ENCODE measurements around the gene KCNK1. TPM values are rescaled to one million over a fixed set of nuclear protein-coding genes. Genes with fewer than 3 reads are reported as not detected.

The KCNK1 gene
- total and polyA plus RNA-seq, 4 donors, result 10.5 to 13.2 (median 12.0) TPM

DNA sequence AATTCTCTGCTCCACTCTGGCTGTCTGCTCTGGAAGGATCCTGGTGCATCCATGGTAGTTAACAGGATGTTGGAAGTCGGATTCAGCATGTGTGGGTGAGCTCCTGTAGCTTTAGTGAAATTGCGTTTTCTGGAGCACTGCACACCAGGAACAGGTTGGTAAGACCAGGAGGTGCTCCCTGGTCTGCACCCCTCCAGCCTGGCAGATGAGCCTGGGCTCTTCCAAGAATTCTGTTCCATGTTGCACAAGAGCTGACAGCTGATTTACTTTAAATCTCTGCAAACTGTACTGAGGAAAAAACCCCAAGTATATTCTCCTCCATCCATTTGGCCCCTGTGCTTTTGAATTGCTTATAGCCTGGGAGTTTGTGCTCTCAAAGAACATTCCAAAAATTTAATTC lies 33.7 kb downstream of the KCNK1 start:
- DNase-seq (ENCODE audit: low read depth in 4 of 6, low spot score in 6 of 6), result no peak

DNA sequence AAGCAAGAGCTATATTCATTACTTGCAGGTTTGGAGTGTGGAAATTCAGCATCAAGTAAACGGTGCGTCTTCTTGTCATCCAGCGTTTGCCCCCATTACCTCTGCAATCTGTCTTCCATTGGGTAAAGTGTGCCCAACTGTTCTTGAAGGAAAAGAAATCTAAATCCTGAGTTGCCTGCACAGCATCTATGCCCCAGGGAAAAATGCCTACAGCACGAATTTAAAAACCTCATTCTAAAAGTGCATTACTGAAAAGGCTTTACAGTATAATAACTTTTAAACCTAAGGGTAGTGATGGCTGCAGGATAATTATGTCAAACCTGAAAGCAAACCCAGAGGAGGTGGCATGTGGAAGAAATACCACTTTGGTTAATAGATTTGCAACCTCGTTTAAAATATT lies 37.2 kb downstream of the KCNK1 start:
- Histone ChIP-seq H3K9me3 (ENCODE audit: control insufficient read depth, insufficient read depth, low read length) (peaks cover 3% of the 10 kb centered on the region), H3K36me3 (ENCODE audit: control insufficient read depth, insufficient read depth, low read length) (no peaks in the 10 kb centered on the region), H3K4me1 (ENCODE audit: control insufficient read depth, insufficient read depth, low read length) (no peaks in the 10 kb centered on the region), H3K27ac (ENCODE audit: low read depth, low read length) (no peak overlapping the region), H3K27me3 (ENCODE audit: control insufficient read depth, insufficient read depth, low read length) (no peaks in the 10 kb centered on the region), H3K4me3 (ENCODE audit: low read depth, low read length) (no peak overlapping the region)
- DNase-seq (ENCODE audit: low read depth in 4 of 6, low spot score in 6 of 6), result peak in 1 of 6 donors; percentile 69
- no CpG with 5 or more reads among the region's 5 CpGs for WGBS (ENCODE audit: insufficient coverage)

More for the DNA sequence above, 33.7 kb downstream of the KCNK1 start:
- Histone ChIP-seq H3K9me3 (ENCODE audit: control insufficient read depth, insufficient read depth, low read length) (peaks cover 3% of the 10 kb centered on the region), H3K4me1 (ENCODE audit: control insufficient read depth, insufficient read depth, low read length) (no peaks in the 10 kb centered on the region), H3K27me3 (ENCODE audit: control insufficient read depth, insufficient read depth, low read length) (no peaks in the 10 kb centered on the region), H3K27ac (ENCODE audit: low read depth, low read length) (no peak overlapping the region), H3K4me3 (ENCODE audit: low read depth, low read length) (no peak overlapping the region), H3K36me3 (ENCODE audit: control insufficient read depth, insufficient read depth, low read length) (no peaks in the 10 kb centered on the region)
- WGBS (ENCODE audit: insufficient coverage), result 80% methylated on average over 2 of the region's 2 CpGs

DNA sequence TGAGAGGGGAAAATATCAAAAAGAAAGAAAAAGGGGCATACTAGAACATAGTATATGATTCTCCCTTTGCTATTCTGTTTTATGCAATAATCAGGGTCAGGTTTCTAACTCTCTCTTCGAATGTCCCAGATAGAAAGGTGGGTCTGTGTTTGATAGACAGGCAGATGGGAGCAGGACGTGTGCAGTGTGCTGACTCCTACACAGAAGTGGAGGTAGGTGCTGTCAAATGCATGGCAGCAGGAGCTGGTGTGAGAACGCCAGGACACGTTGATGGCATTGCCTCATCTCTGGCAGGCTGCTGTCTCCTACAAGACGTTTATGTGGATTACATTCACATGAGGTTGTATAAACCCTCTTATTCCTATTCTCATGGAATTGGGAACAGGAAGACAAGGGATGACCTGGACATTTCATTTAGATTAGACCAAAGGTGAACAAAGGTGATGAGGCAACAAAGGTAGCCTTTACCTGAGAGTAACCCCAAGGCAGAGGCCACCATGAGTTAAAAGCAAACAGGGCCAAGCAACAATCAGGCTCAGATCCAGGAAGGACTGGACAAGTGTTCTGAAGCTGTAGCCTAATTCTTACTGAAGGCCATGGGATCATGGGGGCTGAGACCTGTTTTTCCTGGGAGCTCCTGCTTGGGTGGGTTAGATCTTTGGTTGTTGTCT lies 37.8 kb downstream of the KCNK1 start:
- Histone ChIP-seq H3K9me3 (ENCODE audit: control insufficient read depth, insufficient read depth, low read length) (peaks cover 3% of the 10 kb centered on the region), H3K4me1 (ENCODE audit: control insufficient read depth, insufficient read depth, low read length) (no peaks in the 10 kb centered on the region), H3K27me3 (ENCODE audit: control insufficient read depth, insufficient read depth, low read length) (no peaks in the 10 kb centered on the region), H3K4me3 (ENCODE audit: low read depth, low read length) (no peak overlapping the region), H3K36me3 (ENCODE audit: control insufficient read depth, insufficient read depth, low read length) (no peaks in the 10 kb centered on the region), H3K27ac (ENCODE audit: low read depth, low read length) (no peak overlapping the region)
- 85% methylated on average over 2 of the region's 5 CpGs for WGBS (ENCODE audit: insufficient coverage)
- DNase-seq (ENCODE audit: low read depth in 4 of 6, low spot score in 6 of 6), result no peak

DNA sequence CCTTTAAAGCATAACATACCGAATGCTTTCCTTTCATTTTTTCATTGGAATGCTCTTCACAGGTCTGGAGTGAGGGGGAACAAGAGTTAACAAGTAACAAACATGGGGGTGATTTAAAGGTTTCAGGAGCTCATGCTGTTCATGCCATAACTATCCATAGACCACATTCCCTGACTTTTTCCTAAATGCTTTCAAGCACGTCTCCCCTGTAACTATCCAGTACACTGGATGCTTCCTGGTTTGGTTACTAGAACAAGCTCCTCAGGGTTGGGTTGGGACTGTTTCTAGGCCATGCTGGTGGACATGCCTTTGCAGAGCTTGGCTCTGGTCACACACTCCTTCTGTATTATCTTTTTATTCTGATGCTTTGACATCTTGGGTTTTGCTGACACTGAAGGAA lies 38.6 kb downstream of the KCNK1 start:
- Histone ChIP-seq H3K4me3 (ENCODE audit: low read depth, low read length) (no peak overlapping the region), H3K4me1 (ENCODE audit: control insufficient read depth, insufficient read depth, low read length) (no peaks in the 10 kb centered on the region), H3K9me3 (ENCODE audit: control insufficient read depth, insufficient read depth, low read length) (peaks cover 3% of the 10 kb centered on the region), H3K36me3 (ENCODE audit: control insufficient read depth, insufficient read depth, low read length) (no peaks in the 10 kb centered on the region), H3K27ac (ENCODE audit: low read depth, low read length) (no peak overlapping the region), H3K27me3 (ENCODE audit: control insufficient read depth, insufficient read depth, low read length) (no peaks in the 10 kb centered on the region)
- no CpG with 5 or more reads among the region's 2 CpGs for WGBS (ENCODE audit: insufficient coverage)
- no peak for DNase-seq (ENCODE audit: low read depth in 4 of 6, low spot score in 6 of 6)

DNA sequence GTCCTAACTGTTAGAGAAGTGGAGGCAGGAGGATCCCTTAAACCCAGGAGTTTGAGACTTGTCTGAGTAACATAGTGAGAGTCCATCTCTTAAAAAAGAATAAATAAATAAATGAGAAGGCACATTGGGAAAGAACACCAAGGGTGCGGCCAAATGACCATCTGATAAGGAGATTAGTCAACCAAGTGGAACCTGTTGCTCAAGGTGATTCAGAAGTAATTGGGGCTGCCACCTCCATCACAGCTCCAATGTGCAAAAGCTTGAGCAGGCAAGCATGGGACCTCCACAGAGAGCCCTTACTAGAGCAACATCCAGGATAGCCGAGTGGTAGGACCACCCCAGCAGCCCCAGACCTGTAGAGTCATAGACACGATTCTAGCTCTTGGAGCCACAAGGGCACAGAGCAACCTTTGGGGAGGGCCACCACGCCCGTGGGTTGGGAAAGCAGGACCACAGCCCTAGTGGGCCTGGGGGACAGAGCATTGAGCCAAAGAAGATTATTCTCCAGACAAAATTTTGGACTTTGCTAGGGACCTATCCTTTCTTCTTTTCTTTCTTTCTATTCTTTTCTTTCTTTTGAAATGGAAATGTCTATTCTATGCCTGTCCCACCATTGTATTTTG lies 40.9 kb downstream of the KCNK1 start:
- WGBS (ENCODE audit: insufficient coverage), result 93% methylated on average over 5 of the region's 5 CpGs
- no peaks in the 10 kb centered on the region for H3K9me3 ChIP-seq (ENCODE audit: control insufficient read depth, insufficient read depth, low read length)
- no peaks in the 10 kb centered on the region for H3K4me1 ChIP-seq (ENCODE audit: control insufficient read depth, insufficient read depth, low read length)
- H3K4me3 ChIP-seq (ENCODE audit: low read depth, low read length), result no peak overlapping the region
- H3K27me3 ChIP-seq (ENCODE audit: control insufficient read depth, insufficient read depth, low read length), result no peaks in the 10 kb centered on the region
- no peak overlapping the region for H3K27ac ChIP-seq (ENCODE audit: low read depth, low read length)
- DNase-seq (ENCODE audit: low read depth in 4 of 6, low spot score in 6 of 6), result no peak
- H3K36me3 ChIP-seq (ENCODE audit: control insufficient read depth, insufficient read depth, low read length), result no peaks in the 10 kb centered on the region

DNA sequence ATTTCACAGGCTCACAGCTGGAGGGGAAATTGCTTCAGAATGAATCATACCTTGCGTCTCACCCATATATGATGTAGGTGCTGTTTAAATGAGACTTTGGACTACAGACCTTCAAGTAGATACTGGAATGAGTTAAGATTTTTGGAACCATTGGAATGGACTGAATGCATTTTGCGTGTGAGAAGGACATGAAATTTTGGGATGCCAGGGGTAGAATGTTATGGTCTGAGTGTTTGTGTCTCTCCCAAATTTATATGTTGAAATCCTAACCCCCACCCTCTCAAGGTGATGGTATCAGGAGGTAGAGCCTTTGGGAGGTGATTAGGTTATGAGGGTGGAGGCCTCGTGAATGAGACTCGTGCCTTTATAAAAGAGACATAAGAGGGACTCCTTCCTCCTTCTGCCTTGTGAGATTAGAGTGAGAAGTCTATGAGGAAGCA lies 41.4 kb downstream of the KCNK1 start:
- no peaks in the 10 kb centered on the region for H3K4me1 ChIP-seq (ENCODE audit: control insufficient read depth, insufficient read depth, low read length)
- 100% methylated on average over 1 of the region's 4 CpGs for WGBS (ENCODE audit: insufficient coverage)
- no peak overlapping the region for H3K4me3 ChIP-seq (ENCODE audit: low read depth, low read length)
- no peak for DNase-seq (ENCODE audit: low read depth in 4 of 6, low spot score in 6 of 6)
- H3K36me3 ChIP-seq (ENCODE audit: control insufficient read depth, insufficient read depth, low read length), result no peaks in the 10 kb centered on the region
- H3K27ac ChIP-seq (ENCODE audit: low read depth, low read length), result no peak overlapping the region
- H3K9me3 ChIP-seq (ENCODE audit: control insufficient read depth, insufficient read depth, low read length), result no peaks in the 10 kb centered on the region
- no peaks in the 10 kb centered on the region for H3K27me3 ChIP-seq (ENCODE audit: control insufficient read depth, insufficient read depth, low read length)

DNA sequence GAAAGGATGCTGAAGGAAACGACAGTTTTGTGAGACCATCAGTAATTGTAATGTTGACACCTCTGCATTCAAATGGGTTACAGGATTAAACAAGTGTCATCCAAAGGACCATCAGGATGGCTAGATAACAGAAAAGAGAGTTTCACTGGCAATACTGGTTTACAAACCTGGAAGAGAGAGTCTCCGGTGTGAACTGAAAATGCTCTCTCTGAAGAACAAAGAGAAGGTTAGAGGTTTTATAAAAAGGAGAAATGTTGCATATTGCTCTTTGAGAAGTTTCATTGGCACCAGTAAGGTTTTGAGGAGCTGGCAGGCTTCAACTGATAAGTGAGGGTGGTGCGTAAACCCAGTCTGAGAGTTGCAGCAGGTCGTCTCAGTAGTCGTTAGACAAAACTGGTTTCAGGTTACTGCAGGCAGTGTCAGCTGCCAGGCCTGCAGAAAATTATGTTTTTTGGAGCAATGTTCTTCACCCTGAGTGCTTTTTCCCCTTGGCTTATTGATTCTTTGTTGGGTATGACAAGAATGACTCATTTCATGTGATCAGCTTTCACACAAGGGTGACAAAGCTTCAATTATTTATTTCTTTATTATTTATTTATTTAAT lies 42.2 kb downstream of the KCNK1 start:
- Histone ChIP-seq H3K27ac (ENCODE audit: low read depth, low read length) (no peak overlapping the region), H3K27me3 (ENCODE audit: control insufficient read depth, insufficient read depth, low read length) (no peaks in the 10 kb centered on the region), H3K9me3 (ENCODE audit: control insufficient read depth, insufficient read depth, low read length) (no peaks in the 10 kb centered on the region), H3K36me3 (ENCODE audit: control insufficient read depth, insufficient read depth, low read length) (no peaks in the 10 kb centered on the region), H3K4me1 (ENCODE audit: control insufficient read depth, insufficient read depth, low read length) (no peaks in the 10 kb centered on the region), H3K4me3 (ENCODE audit: low read depth, low read length) (no peak overlapping the region)
- 61% methylated on average over 5 of the region's 5 CpGs for WGBS (ENCODE audit: insufficient coverage)
- DNase-seq (ENCODE audit: low read depth in 4 of 6, low spot score in 6 of 6), result no peak

DNA sequence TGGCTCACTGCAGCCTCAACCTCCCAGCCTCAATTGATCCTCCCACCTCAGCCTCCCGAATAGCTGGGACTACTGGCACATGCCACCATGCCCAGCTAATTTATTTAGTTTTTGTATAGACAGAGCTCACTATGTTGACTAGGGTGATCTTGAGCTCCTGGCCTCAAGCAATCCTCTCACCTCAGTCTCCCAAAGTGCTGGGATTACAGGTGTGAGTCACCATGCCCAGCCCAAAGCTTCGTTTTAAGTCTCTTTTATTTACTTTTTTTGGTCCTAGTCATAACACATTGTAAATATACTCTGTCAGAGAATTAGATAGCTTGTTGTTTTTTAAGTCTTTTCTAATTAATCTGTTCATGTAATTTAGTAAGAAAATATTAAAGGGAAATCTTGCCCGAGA lies 42.8 kb downstream of the KCNK1 start:
- DNase-seq (ENCODE audit: low read depth in 4 of 6, low spot score in 6 of 6), result no peak
- H3K4me3 ChIP-seq (ENCODE audit: low read depth, low read length), result no peak overlapping the region
- no peak overlapping the region for H3K27ac ChIP-seq (ENCODE audit: low read depth, low read length)
- no peaks in the 10 kb centered on the region for H3K27me3 ChIP-seq (ENCODE audit: control insufficient read depth, insufficient read depth, low read length)
- WGBS (ENCODE audit: insufficient coverage), result no CpG with 5 or more reads among the region's 3 CpGs
- no peaks in the 10 kb centered on the region for H3K4me1 ChIP-seq (ENCODE audit: control insufficient read depth, insufficient read depth, low read length)
- no peaks in the 10 kb centered on the region for H3K9me3 ChIP-seq (ENCODE audit: control insufficient read depth, insufficient read depth, low read length)
- H3K36me3 ChIP-seq (ENCODE audit: control insufficient read depth, insufficient read depth, low read length), result no peaks in the 10 kb centered on the region

DNA sequence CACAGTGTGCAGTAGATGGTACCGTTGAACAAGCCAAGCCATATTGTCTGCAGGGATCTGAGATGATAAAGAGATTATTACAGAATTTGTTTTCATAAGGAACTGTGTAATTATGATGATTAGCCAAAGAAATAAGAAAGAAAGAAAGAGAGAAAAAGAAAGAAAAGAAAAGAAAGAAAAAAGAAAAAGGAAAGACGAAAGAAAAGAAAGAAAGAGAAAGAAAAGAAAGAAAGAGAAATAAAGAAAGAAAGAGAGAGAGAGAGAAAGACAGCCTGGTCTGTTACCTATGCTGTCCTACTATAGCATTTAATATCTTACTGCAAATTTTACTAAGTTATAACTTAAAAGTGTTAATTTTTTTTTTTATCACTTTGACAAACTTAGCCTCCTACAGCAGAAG lies 43.6 kb downstream of the KCNK1 start:
- H3K27ac ChIP-seq (ENCODE audit: low read depth, low read length), result no peak overlapping the region
- no CpG with 5 or more reads among the region's 2 CpGs for WGBS (ENCODE audit: insufficient coverage)
- no peaks in the 10 kb centered on the region for H3K27me3 ChIP-seq (ENCODE audit: control insufficient read depth, insufficient read depth, low read length)
- H3K36me3 ChIP-seq (ENCODE audit: control insufficient read depth, insufficient read depth, low read length), result no peaks in the 10 kb centered on the region
- H3K4me3 ChIP-seq (ENCODE audit: low read depth, low read length), result no peak overlapping the region
- no peaks in the 10 kb centered on the region for H3K4me1 ChIP-seq (ENCODE audit: control insufficient read depth, insufficient read depth, low read length)
- H3K9me3 ChIP-seq (ENCODE audit: control insufficient read depth, insufficient read depth, low read length), result no peaks in the 10 kb centered on the region
- DNase-seq (ENCODE audit: low read depth in 4 of 6, low spot score in 6 of 6), result no peak

DNA sequence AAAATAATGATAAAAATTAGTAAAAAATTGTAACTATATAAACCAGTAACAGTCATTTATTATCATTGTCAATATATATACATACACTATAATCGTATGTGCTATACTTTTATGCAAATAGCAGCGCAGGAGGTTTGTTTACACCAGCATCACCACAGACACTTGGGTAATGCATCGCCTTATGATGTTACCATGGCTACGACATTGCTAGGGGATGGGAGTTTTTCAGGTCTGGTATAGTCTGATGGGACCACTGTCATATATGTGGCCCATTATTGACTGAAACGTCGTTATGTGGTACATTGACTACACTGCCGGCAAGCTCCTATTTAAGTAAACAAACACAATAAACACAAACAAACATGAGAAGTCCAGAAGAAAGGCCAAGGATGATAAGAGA lies 45.6 kb downstream of the KCNK1 start:
- H3K4me1 ChIP-seq (ENCODE audit: control insufficient read depth, insufficient read depth, low read length), result no peaks in the 10 kb centered on the region
- no CpG with 5 or more reads among the region's 7 CpGs for WGBS (ENCODE audit: insufficient coverage)
- H3K27ac ChIP-seq (ENCODE audit: low read depth, low read length), result no peak overlapping the region
- no peak overlapping the region for H3K4me3 ChIP-seq (ENCODE audit: low read depth, low read length)
- DNase-seq (ENCODE audit: low read depth in 4 of 6, low spot score in 6 of 6), result peak in 1 of 6 donors; percentile 64
- H3K36me3 ChIP-seq (ENCODE audit: control insufficient read depth, insufficient read depth, low read length), result no peaks in the 10 kb centered on the region
- H3K9me3 ChIP-seq (ENCODE audit: control insufficient read depth, insufficient read depth, low read length), result no peaks in the 10 kb centered on the region
- H3K27me3 ChIP-seq (ENCODE audit: control insufficient read depth, insufficient read depth, low read length), result no peaks in the 10 kb centered on the region

All from spinal cord (tissue), 10 donors.